DMS114 treated with DMSO at 0.1 percent for 48 hours (cell line): ENCODE results near the gene SQSTM1.

ENCODE experiments used
- DNase-seq: peaks from one replicate; lab custom pipeline; 2025; ENCODE audit not compliant: unreplicated experiment; lab: John Stamatoyannopoulos, UW

The SQSTM1 gene

GRCh38 chr5:179872055-179872827 is 51.5 kb downstream of the SQSTM1 start:
- no peak for DNase-seq

GRCh38 chr5:179872828-179873575 is 52.3 kb downstream of the SQSTM1 start:
- DNase-seq = no peak

GRCh38 chr5:179873588-179874110 is 52.9 kb downstream of the SQSTM1 start:
- DNase-seq = no peak

GRCh38 chr5:179874136-179874535 is 53.4 kb downstream of the SQSTM1 start:
- DNase-seq = no peak

- DNase-seq = no peak
Measured at GRCh38 chr5:179874536-179875292, 54.0 kb downstream of the SQSTM1 start.

GRCh38 chr5:179875741-179876609 is 55.3 kb downstream of the SQSTM1 start:
- DNase-seq = no peak

- no peak for DNase-seq
Measured at GRCh38 chr5:179876610-179876952, 55.9 kb downstream of the SQSTM1 start.

GRCh38 chr5:179878222-179879002 is 57.7 kb downstream of the SQSTM1 start:
- DNase-seq = no peak

- no peak for DNase-seq
Measured at GRCh38 chr5:179879003-179879689, 58.4 kb downstream of the SQSTM1 start.

GRCh38 chr5:179879690-179880010 is 58.9 kb downstream of the SQSTM1 start:
- no peak for DNase-seq

- DNase-seq = no peak
Measured at GRCh38 chr5:179880066-179880650, 59.5 kb downstream of the SQSTM1 start.

- no peak for DNase-seq
Measured at GRCh38 chr5:179880848-179881590, 60.3 kb downstream of the SQSTM1 start.

GRCh38 chr5:179882338-179882737 is 61.6 kb downstream of the SQSTM1 start:
- DNase-seq = no peak

- no peak for DNase-seq
Measured at GRCh38 chr5:179883163-179883562, 62.5 kb downstream of the SQSTM1 start.

GRCh38 chr5:179885491-179886090 is 64.9 kb downstream of the SQSTM1 start:
- no peak for DNase-seq

GRCh38 chr5:179886190-179886911 is 65.6 kb downstream of the SQSTM1 start:
- DNase-seq = no peak

- DNase-seq = no peak
Measured at GRCh38 chr5:179887095-179887494, 66.4 kb downstream of the SQSTM1 start.
